ENCODE measurements around the gene LRRC25. TPM values are rescaled to one million over a fixed set of nuclear protein-coding genes. Genes with fewer than 3 reads are reported as not detected.
"Not testable (repeated sequence)": the region's sequence is repeated elsewhere in the genome, so short reads cannot be mapped to it uniquely, and the experiment has no call there.

Gene LRRC25
- total RNA-seq, 1 donor from 2014 or later: 3.7 TPM

DNA sequence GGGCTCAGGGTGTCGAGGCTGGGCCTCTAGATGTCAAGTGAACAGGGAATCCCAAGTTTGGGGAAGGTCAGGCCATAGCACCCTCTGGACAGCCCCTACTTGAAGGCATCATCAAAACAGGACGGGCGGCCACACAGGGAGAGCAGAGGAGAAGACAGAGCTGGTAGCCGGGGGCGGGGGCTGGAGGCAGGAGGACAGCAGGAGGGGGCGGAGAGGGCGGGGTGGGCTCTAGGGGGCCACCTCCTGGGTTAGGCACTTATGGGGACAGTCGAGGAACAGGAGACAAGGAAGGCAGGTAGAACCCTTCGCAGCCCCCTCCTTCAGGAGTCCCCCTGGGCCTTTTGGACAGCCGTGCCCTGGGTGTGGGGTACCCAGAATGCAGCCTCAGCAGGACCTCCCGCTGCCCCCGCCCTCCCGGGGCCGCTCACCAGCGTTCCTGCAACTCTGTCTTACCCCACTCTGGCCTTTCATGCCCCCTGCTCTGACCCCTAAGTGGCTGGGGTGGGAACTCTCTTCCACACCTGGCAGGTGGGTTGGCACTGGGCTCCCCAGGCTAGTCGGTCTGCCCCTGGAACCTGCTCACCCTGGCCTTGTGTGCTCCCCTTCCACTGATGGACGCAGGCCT, 27.6 kb upstream of the LRRC25 start:
- no peak for DNase-seq

DNA sequence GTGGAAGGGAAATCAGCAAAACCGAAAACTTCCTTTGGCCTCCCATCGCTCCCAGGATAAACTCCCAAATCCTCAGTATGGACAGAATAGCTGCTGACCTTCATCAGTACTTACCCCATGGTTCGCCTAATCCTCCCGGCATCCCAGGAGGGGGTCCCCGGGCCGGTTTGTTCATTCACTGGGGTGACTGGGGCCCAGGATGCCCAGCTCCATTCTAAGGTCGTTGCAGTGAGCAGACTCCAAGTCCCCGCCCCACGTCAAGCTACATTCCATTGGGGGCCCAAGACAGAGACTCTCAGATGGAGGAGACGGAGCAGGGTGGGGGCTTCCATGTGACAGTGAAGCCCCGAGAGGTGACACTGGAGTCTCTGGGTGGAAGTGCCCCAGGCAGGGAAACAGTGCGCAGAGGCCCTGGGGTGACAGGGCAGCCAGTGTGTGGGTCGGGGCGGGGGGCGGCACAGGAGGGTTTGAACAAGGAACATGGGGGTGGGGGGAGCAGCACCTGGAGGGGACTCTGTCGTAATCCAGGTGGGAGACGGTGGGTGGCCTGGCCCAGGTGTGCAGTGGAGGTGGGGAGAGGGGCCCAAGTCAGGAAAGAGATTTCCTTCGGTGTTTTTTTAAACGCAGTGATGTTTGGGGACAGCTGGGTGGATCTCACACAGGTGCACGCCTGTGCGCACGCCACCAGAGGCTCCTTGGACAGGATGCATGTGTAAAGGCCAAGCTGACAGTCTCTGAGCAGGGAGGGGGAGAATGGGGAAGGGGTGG, 26.9 kb upstream of the LRRC25 start:
- DNase-seq: no peak

DNA sequence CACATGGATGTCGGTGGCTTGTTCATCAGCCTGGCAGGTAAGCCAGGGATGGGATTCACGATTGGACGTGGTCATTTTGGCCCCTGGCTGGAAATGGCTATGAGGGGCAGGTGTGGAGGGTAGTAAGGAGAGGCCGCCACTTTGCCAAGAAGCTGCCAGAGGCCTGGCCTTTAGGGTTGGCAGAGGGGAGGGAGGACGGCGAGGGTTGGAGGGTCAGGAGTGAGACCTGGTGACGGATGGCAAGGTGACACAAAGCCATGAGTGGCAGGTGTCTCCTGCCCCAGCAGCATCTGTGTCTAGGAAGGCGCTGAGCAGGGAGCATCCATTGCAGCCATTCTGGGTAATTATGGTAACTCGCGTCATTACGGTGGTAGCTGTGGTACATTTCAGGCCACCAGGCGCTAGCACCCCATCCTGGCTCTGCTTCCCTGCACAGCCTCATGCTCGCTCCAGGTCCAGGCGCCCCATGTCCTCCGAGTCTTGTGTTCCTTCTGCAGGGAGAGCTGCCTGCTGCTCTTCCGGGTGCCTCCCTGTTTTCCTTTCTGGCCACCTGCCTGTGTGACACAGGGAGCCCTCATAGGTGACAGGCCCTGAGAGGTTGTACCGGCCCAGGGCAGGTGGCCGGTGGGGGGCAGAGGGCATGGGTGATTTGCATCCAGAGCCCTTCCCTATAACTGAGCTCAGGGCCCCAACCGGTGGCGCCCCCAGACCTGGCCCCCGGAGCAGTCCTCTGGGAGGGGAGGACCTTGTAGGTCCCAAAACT, 26.0 kb upstream of the LRRC25 start:
- no peak for DNase-seq

DNA sequence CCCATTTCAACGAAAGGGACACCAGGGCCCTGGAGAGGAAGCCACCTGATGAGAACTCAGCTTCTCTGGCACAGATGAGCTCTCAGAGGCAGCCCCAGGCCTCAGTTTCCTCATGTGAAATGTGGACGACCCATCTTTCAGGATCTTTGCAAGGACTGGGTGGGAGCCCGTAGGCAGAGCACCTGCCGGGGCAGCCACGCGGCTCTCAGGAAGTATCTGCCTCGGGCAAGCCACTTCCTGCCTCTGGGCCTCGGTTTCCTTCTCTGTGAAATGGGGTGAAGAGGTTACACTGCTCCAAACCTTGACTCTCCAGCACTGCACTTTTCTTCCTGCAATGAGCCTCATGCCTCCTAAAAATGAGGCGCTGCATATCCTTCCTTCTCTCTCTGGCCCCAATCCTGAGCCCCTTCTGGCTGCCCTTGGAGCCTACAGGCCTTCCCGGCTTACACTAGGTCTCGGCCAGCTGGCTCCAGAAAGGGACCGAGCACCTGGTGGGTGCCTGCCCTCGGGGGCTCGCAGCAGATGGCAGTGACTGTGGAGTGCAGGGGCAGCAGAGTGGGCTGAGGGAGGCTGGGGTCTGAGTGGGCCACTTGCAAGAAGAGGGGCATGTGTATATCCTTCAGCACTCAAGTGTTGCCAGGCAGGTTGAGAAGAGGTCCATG, 25.2 kb upstream of the LRRC25 start:
- no peak for DNase-seq

DNA sequence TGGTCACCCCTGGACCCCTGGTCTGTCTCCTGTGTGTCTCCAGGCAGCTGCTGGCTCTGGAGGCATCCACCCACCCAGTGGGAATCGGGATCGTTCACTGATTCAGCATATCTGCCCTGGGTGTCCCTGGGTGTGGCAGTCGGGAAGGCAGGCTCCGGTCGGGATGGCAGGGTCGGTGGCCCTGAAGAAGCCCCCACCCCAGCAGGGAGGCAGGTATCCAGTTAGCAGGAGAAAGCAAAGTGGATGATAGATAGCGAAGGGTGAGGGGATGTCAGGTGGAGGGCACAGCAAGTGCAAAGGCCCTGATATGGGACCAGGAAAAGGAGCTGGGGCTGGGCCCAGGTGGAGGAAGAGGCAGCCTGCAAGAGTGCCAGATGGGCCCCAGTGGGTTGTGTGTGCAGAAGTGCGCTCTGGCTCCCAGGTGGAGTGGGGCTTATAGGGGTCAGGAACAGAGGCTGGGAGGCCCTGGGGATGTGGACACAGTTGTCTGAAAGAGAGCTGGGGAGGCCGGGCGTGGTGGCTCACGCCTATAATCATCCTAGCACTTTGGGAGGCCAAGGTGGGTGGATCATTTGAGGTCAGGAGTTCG, 24.0 kb upstream of the LRRC25 start:
- DNase-seq: no peak

DNA sequence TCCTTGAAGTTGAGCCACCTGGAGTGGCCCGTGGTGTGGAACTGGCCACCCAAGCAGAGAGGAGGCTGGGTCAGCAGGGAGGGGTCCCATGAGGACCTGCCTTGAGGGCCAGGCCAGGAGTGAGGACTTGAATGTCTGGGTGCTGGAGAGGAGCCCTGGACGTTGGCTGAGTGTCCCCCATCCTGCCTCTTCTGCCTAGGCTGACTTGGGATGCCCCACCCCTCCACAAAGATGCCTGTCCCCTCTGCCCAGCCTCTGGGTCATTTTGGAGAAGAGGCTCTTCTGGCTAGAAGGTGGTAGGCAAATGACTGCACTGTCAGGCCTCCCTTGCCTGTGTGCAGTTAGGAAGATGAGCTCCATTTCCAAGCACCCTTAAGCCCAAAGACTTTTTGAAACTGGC, 23.5 kb upstream of the LRRC25 start:
- no peak for DNase-seq

DNA sequence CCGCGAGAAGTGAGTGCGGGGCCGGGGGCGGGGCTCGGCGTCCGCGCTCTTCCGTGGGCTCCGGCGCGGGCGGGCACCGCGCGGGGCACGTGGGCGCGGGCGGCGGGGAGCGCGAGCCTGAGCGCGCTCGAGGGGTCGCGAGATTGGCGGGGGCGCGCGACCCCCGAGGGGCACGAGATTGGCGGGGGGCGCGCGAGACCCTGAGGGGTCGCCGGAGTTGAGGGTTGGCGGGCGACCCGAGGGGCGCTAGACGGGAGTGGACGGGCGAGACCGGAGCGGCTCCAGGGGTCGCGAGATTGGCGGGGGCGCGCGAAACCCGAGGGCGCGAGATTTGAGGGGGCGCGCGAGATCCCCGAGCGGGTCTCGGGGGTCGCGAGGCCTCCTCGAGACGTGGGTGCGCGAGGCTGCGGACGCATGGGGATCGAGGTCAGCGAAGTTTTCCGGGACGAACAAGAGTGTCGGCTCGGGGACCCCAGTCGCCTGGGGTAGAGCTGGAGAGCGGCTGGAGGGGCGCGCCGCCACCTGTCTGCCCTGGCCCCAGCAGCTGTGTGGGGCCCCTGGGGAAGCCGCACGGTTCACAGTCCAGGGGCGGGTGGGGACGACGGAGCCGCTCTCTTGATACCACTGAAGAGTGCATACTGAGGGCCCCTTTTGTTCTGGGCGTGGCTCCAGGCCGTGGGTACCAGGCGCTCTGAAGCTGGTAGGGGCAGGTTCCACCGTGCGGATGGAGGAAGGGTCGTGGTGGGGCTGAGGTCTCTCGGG, 22.5 kb upstream of the LRRC25 start:
- no peak for DNase-seq

DNA sequence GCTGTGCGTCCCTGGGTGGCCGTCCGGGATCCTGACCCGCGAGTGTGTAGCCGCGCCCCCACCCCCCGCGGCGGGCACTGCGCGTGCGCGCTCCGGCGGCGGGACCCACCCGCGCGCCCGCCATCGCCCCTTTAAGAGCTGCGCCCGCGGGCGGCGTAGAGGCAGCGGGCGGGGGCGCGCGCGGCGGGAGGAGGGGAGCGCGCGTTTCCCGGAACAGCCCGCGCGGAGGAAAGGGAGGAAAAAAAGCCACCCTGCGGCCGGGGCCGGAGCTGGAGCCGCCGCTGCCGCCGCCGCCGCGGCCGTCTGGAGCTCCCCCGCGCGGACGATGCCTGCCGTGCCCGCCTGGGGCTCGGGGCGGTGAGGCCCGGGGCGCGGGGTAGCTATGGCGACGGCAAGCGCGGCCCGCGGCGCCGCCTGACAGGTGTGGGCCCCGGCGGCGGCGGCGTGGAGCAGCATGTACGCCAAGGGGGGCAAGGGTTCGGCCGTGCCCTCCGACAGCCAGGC, 21.8 kb upstream of the LRRC25 start, which contains the start of gene SSBP4:
Gene SSBP4, plus strand, starts transcription at position 204 of the 504 bp plus-strand sequence. Its CDS starts 251 bp downstream, at position 455.
- peak; percentile 67 for DNase-seq

DNA sequence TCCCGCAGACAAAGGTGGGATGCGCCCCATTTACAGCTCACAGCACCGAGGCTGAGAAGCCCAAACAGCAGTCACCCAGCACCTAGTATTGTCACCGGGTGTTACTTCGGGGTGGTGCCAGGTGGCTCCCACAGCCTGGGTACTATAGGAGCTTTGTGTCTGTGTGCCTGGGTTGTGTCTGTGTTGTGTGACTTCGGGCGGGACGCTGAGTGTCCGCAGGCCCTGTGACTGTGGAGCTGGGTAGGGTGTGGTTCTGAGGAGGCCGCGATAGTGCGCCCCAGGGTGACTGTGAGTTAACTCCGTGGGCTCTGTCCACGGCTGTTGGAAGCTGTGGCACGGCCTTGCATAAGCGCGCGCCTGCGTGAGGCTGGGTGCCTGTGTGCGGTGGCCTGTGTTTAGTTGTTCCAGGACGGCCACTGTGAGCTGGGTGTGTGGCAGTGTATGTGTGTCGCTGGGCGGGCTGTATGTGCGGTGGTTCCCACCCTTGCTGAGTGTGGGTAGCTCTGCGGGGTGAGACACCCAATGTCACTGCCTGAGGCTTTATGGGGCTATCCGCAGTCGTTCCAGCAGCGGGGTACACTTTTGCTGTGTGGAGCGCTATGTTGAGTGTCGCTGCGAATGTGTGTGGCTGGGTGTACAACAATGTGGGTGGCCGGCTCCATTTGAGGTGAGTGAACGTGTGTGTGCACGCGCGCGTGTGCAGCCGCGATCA, 21.2 kb upstream of the LRRC25 start:
- peak; percentile 67 for DNase-seq

DNA sequence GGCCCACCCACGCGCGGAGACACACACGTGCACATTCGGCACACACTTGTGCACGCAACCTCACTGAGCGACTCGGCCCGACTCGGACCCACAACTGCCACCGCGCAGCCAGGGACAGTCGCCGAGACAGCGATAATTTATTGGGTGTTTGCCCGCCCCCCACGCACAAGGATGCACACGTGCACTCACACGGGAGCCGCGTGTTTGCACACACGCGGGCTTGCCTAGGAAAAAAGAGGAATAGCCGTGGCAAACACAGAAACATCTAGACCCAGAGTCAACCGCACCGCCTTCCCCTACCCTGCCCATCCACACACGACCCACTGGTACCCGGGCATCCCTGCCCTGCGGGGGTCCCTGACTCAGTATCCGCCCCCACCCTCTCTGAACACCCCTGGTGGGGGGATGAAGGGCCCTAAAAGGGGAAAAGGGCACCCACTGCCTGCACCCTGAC, 20.6 kb upstream of the LRRC25 start:
- peak; percentile 70 for DNase-seq

DNA sequence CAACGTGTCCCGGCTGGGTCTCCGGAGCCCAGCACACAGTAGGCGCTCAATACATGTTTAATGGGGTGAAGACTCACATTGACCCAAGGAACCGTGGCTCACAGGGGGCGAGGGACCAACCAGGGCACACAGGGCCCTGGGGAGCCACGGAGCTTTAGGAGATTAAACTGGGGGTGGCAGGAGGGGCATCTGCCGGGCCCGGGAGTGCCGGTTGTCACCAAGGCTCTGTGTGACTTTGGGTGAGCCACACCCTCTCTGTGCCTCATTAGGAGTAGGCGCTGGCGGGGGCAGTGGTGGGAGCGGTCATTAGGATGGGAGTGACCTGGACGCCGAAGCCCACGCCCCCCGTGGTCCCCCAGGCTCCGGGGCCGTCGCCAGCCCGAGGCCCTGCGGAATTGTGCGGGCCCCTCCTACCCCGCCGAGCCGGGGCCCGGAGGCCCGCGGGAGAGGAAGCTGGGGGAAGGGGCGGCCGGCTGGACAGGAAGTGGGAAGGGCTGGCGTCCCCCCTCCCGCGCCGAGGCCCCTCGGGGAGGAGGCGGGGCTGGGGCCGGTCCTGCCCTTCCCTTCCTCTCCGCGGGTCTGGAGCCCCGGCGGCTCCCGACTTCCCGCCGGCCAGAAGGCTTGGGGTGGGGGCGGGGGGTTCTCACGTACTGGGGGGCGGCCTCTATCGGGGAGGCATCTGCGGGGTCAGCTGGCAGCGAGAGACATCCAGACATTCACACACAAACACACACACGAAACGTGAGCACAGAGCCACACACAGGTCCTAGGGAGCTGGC, 20.0 kb upstream of the LRRC25 start:
- peak; percentile 88 for DNase-seq

DNA sequence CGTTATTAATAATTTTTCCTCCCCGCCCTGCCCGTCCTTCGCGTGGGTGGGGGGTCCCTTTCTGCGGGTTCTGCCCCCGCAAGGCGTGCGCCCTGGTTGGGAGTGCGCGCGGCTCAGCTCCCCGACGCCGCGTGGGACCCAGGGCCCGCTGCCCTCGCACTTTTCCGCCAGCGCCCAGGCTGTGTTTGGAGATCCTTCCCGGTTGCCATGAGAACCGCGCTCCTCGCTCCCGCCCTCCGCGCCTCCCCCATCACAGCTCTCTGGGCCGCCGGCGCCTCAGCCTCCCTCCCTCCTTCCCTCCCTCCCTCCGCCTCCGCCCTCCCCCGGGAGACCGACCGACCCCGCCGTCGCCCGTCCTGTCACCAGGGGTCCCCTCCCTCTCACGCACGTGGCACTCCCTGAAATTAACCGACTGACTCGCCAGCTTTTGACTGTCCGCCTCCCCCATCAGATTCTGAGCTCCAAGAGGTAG, 19.4 kb upstream of the LRRC25 start:
- DNase-seq: peak; percentile 94

DNA sequence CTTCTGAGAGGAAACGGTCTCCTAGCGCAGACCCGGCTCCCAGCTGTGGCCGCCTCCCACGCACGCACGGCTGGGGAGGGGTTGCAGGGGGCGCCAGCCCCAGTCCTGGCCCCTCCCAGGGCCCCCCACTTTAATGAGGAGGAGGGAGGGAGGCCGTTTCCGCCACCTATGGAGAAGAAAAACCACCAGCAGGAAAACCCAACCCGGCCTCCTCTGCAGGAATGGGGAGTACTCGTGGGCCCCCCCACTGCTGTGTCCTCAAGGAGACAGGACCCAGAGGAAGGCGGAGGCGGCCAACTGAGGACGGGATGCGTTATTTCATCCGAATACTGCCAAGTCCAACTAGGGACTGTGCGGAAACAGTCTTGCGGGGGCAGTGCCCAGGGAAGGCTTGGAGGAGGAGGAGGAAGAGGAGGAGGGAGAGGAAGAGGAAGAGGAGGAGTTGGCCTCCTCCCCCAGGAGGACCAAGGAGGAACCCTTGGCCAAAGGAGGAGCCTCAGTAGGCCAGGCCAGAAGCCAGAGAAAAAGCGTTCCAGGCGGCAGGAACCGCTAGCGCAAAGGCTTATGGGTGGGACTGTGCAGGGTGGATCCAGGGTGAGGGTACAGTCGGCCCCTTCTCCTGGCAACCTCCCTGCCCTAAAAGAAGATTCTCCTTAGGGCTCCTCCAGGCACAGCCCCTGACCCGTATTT, 17.9 kb upstream of the LRRC25 start:
- peak; percentile 93 for DNase-seq

DNA sequence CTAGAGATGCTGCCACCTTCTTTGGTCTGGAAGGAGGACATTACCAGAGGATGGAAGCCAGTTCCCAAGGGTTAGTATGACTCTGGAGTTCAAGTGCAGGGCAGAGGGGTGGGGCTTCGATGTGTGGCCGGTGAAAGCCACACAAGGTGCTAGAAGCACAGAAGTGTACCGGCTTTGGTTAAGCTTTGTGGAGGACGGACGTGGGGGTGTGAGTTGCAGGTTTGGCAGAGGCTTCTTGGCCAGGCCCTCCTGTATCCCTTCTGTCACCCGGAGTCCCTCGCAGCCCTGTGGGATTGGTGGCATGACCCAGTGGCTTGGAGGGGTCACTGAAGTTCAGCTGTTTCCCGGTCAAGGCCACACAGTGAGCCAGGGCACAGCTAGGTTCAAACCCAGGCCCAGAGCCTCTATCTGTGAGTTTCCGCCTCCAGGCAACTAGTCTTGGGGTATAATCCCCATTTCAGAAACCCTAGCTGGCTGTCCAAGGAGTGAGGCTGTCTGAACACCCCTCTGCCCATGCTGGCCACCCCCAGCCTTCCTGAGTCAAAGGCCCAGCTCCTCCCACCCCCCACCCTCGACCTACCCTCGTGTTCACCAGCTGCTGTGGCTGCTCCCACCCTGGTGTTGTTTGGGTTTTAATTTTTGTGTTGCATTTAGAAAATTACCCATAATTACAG, 17.2 kb upstream of the LRRC25 start:
- DNase-seq: no peak

DNA sequence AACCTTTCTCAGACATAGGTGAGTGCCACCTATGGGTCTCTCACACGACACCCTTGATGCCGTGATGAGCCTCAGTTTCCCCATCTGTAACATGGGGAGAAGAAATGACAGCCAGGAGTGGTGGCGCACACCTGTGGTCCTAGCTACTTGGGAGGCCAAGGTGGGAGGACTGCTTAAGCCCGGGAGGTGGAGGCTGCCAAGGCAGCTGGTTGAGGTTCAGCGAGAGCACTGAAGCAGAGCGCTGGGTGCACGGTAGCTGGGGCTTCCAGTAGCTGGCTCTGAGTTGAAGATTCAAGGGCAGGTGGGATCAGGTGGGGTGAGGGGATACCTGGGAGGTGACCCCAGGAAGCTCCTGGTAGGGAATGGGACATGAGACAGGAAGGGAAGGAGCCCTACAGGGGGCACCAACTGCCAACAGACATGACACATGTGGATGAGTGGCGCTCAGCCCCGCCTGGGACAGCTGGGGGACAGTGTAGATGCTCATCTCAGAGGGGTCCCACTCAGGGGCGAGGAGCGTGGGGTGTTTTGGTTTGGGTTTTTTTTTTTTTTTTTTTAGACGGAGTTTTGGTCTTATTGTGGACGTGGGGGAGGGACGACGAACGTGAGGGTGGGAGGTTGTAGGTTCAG, 15.3 kb upstream of the LRRC25 start:
- no peak for DNase-seq

DNA sequence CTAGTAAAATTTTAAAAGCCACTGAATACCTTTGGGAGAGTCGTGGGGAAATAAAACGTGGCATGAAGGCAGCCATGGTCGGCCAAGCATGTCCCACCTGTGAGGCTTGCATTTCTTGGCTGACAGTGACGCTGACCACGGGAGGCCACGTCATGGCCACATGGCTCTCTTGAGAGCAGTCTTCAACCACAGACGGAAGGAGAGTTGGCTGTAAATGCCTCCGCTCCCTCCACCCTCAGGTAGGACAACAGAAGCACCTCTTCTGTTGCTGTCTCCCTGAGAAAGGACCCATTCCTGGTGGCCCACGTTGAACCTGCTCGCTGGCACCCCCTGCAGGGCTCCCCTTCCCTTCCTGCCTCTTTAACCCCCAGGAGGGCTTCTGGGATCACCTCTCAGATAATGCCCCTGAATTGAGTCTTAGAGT, 10.6 kb upstream of the LRRC25 start:
- no peak for DNase-seq

DNA sequence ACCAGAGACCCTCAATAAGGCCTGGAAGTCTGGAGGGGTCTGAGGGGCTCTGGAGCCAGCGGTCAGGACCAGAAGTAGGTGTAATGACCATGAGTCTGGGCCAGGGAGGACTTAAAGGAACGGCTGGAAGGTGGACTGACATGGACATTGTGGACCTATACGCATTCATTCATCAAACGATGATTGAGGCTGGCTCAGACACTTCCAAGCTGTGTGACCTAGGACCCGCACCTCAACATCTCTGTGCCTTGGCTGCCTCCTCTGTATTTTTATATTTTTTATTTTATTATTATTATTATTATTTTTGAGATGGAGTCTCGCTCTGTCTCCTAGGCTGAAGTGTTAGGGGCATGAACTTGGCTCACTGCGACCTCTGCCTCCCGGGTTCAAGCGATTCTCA, 9.3 kb upstream of the LRRC25 start:
- no peak for DNase-seq

DNA sequence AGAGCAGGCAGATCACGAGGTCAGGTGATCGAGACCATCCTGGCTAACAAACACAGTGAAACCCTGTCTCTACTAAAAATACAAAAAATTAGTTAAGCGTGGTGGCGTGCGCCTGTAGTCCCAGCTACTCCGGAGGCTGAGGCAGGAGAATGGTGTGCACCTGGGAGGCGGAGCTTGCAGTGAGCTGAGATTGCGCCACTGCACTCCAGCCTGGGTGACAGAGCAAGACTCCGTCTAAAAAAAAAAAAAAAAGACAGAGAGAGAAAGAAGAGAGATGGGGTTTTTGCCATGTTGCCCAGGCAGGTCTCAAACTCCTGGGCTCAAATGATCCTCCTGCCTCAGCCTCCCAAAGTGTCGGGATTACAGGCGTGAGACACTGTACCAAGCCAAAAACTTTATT, 8.3 kb upstream of the LRRC25 start:
- DNase-seq: not testable (repeated sequence)

Measured in skin of body (tissue), 2 donors.